ENCODE measurements around the gene MUC13. TPM values are rescaled to one million over a fixed set of nuclear protein-coding genes. Genes with fewer than 3 reads are reported as not detected.
"Not testable (repeated sequence)": the region's sequence is repeated elsewhere in the genome, so short reads cannot be mapped to it uniquely, and the experiment has no call there.

The MUC13 gene
- total and polyA plus RNA-seq, 5 experiments from 2014 or later: not detected

DNA sequence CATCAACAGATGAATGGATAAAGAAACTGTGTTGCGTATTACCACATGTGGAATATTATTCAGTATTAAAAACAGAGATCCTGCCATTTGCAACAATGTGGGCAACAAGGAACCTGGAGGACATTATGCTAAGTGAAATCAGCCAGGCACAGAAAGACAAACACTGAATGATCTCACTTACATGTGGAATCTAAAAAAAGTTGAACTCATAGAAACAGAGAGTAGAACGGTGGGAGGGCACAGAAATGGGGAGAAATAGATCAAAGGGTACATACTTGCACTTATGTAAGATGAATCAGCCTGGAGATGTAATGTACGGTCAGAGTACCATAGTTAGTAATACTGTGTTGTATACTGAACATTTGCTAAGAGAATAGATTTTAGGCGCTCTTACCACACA lies 29.8 kb upstream of the MUC13 start:
- H3K36me3 Mint-ChIP-seq: peaks cover 0 to 11% (median 4%) of the 10 kb centered on the region in 3 donors
- H3K9me3 Mint-ChIP-seq: no peaks in the 10 kb centered on the region
- POLR2A ChIA-PET: no interaction called here
- H3K27me3 Mint-ChIP-seq: no peaks in the 10 kb centered on the region
- H3K4me1 Mint-ChIP-seq: peaks cover 0 to 2% (median under 1%) of the 10 kb centered on the region in 4 donors
- H3K27ac Mint-ChIP-seq: no peak overlapping the region
- H3K4me3 Mint-ChIP-seq: no peak overlapping the region
- ATAC-seq: no peak
- no peak for DNase-seq

DNA sequence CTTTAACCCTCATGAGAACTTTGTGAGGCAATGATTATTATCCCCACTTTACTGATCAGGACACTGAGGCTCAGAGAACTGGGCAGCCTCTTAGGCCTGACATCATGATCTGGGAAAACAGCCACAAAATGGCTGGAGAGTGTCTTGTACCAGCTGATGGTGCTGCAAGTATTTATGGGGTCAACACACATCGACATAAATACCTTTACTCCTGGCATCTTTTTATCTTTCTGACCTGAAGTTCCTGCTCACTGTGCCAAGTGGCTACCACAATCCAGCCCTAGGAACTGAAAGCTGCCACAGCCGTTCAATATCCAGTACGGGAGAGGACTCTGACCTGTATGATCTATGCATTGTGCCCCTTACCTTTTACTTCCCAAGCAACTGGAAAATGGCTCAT lies 29.2 kb upstream of the MUC13 start:
- no peak overlapping the region for H3K27ac Mint-ChIP-seq
- ATAC-seq (no peak), DNase-seq (no peak)
- no peak overlapping the region for H3K4me3 Mint-ChIP-seq
- POLR2A ChIA-PET: no interaction called here
- H3K36me3 Mint-ChIP-seq: peaks cover 0 to 5% (median 3%) of the 10 kb centered on the region in 3 donors
- H3K4me1 Mint-ChIP-seq: peaks cover 0 to 2% (median under 1%) of the 10 kb centered on the region in 4 donors
- no peaks in the 10 kb centered on the region for H3K9me3 Mint-ChIP-seq
- H3K27me3 Mint-ChIP-seq: no peaks in the 10 kb centered on the region

DNA sequence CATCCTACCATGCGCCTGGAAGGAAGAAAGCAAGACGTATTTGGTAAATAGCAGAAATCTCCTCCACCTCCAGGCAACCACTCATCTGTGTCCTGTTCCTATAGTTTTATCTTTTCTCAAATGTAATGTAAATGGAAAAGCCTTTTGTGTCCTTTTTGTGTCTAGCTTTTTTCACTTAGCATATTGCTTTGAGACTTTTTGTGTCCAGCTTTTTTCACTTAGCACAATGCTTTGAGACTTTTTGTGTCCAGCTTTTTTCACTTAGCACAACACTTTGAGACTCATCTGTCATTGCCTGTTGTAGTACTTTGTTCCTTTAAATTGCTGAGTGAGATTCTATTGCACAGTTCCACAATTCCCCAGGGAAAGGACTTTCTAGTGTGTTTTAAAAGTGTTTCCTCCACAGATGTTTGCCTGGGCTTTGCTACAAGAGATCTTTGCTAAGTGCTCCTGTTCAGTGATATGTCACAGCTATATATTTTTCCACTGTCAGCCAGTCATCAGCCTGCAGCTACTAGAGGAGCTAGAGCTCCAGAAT lies 27.9 kb upstream of the MUC13 start:
- DNase-seq (no peak), ATAC-seq (no peak)
- POLR2A ChIA-PET: no interaction called here
- no peaks in the 10 kb centered on the region for H3K9me3 Mint-ChIP-seq
- H3K27ac Mint-ChIP-seq: no peak overlapping the region
- H3K27me3 Mint-ChIP-seq: no peaks in the 10 kb centered on the region
- H3K4me1 Mint-ChIP-seq: peaks cover 0 to 2% (median under 1%) of the 10 kb centered on the region in 4 donors
- no peak overlapping the region for H3K4me3 Mint-ChIP-seq
- no peaks in the 10 kb centered on the region for H3K36me3 Mint-ChIP-seq

DNA sequence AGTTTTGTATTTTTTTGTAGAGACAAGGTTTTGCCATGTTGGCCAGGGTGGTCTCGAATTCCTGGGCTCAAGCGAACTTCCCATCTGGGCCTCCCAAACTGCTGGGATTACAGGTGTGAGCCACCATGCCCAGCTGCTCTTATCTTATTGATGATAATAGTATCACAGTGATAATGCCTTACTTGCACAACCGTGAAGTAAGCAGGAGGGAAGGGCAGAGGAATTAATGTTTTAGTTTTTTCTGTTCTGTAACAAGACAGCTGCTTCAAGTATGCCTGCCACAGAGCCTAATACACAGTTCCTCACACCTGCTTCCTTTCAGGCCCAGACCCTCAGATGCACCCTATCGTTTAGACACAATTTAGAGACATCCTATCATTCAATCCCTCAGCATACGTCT lies 26.1 kb upstream of the MUC13 start:
- Mint-ChIP-seq H3K4me1 (peaks cover 0 to 1% (median 0%) of the 10 kb centered on the region in 4 donors), H3K27ac (no peak overlapping the region), H3K27me3 (peaks cover 0 to 5% (median 3%) of the 10 kb centered on the region in 5 donors), H3K36me3 (peaks cover 0 to 2% (median 0%) of the 10 kb centered on the region in 3 donors), H3K4me3 (no peak overlapping the region), H3K9me3 (peaks cover 0 to 4% (median 0%) of the 10 kb centered on the region in 9 donors)
- ATAC-seq: no peak
- no peak for DNase-seq
- POLR2A ChIA-PET: no interaction called here

DNA sequence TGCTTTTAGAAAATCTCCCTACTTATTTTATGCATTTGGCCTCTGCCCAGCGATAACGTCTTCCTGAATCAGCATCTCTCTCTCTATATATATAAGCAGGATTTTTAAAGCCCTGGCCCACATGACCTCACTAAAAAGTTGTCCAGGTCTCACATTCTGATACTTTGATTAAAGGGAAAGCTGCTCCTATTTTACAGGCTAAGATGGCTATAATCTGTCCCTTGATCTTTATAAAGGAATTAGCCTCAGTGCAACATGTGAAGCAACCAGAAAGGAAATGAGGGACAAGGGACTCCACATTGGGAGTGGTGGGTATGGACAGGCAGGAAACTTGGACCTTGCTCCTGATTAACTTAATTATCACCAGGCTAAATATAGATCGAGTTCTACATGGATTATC lies 25.6 kb upstream of the MUC13 start:
- no peak overlapping the region for H3K4me3 Mint-ChIP-seq
- H3K36me3 Mint-ChIP-seq: peaks cover 0 to 2% (median 0%) of the 10 kb centered on the region in 3 donors
- peaks cover 0 to 5% (median 0%) of the 10 kb centered on the region in 9 donors for H3K9me3 Mint-ChIP-seq
- H3K27ac Mint-ChIP-seq: no peak overlapping the region
- POLR2A ChIA-PET: no interaction called here
- ATAC-seq (no peak), DNase-seq (no peak)
- H3K27me3 Mint-ChIP-seq: peaks cover 0 to 5% (median 3%) of the 10 kb centered on the region in 5 donors
- peaks cover 0 to 1% (median 0%) of the 10 kb centered on the region in 4 donors for H3K4me1 Mint-ChIP-seq

DNA sequence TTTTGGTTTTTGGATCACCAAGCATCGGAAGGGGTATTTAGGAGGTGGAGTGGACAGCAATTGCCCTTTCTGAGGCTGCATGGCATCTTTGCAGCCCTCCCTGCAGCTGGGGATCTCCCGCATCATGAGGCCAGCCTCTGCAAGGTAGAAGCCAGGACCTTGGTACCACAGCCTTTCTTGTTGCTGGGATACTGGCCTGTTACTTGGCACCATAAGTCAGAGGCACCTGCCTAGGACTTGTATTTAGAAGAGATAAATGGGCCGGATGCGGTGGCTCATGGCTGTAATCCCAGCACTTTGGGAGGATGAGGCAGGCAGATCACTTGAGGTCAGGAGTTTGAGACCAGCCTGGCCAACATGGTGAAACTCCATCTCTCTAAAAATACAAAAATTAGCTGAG lies 23.4 kb upstream of the MUC13 start:
- ATAC-seq, H3K9me3 Mint-ChIP-seq, POLR2A ChIA-PET, H3K36me3 Mint-ChIP-seq, DNase-seq, H3K27ac Mint-ChIP-seq, H3K27me3 Mint-ChIP-seq, H3K4me1 Mint-ChIP-seq, H3K4me3 Mint-ChIP-seq: not testable (repeated sequence)

DNA sequence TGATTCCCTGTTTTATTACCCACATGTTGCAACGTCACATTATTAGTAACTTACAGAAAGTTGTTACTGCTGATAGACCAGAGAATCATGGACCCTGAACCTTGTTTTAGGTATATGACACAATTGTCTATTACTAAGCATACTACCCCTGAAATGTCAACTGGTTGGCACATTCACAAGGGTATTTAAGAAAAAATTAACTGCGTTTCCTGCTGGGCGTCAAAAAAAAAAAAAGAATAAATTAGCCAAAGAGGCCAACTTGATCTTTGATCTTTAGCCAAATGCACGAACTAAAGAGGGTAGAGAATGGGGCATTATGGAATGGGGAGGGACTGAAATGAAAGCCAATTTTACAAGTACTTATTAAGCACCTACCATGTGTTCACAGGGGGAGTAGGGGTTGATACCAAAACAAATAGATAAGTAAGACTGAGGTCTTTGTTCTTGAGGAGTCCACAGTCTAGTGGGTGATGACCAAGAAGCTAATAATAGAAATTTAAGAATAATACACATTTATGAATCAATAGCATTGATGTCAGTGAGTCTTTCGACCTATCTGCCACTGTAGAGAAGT lies 17.8 kb upstream of the MUC13 start:
- DNase-seq (no peak), ATAC-seq (no peak)
- Mint-ChIP-seq H3K27me3 (peaks cover 0 to 5% (median 3%) of the 10 kb centered on the region in 5 donors), H3K4me3 (no peak overlapping the region), H3K9me3 (peaks cover 0 to 6% (median 0%) of the 10 kb centered on the region in 9 donors), H3K36me3 (peaks cover 0 to 2% (median 0%) of the 10 kb centered on the region in 3 donors), H3K27ac (no peak overlapping the region), H3K4me1 (no peaks in the 10 kb centered on the region)
- POLR2A ChIA-PET: no interaction called here

DNA sequence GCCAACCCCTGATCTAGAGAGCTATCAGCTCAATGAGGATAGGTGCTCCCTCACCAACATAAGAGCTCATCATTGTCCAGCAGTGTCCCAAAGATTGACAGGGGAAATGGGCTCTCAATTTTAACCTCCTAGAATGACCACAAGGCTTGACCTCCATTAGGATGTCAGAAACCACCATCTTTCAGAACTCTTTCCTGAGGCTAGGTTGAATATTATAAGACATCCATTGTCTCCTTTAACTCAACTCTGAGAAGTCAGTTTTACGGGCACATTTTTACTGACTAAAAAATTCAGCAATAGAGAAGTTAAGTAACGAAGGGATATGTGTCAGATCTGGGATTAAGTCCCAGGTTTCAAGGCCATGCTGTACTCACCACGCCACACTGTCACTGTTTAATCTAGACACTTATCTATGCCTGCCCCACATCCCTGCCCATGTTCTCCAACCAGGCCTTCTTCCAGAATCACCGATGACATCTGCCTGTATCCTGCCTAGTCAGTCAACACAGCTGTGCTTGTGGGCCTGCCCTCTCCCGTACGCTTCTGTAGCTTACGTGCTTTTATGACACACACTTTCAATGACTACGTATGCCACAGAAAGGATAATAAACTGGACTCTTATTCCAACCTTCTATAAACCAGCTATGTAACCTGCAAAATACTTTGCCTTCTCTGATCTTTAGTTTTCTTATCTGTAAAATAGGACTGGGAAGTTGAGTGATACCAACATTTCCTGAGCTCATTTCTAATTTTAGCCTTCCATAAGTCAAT lies 17.1 kb upstream of the MUC13 start:
- H3K9me3 Mint-ChIP-seq: peaks cover 0 to 4% (median 0%) of the 10 kb centered on the region in 9 donors
- POLR2A ChIA-PET: no interaction called here
- H3K4me1 Mint-ChIP-seq: no peaks in the 10 kb centered on the region
- H3K27ac Mint-ChIP-seq: no peak overlapping the region
- peaks cover 0 to 2% (median 0%) of the 10 kb centered on the region in 5 donors for H3K27me3 Mint-ChIP-seq
- DNase-seq: no peak
- no peak overlapping the region for H3K4me3 Mint-ChIP-seq
- ATAC-seq: no peak
- H3K36me3 Mint-ChIP-seq: peaks cover 0 to 2% (median 0%) of the 10 kb centered on the region in 3 donors

DNA sequence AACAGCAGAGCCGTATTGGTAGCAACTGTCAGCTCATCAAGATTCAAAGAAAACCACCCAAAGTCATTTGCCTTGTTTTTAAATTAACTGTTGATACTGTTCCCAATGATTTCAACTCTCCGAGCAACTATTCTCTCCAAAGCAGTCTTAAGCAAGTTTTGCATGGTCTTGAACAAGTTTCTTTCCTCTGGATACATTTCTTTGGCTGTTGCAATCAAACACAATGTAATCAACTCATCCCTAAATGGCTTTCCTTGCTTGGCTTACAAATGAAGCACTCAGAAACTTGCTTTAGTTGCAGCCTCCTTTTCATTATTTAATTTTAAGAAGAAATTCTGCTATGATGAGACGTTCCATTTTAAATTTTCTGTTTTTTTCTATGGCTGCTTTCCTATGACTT lies 15.5 kb upstream of the MUC13 start:
- DNase-seq (no peak), ATAC-seq (no peak)
- peaks cover 0 to 2% (median 0%) of the 10 kb centered on the region in 4 donors for H3K4me1 Mint-ChIP-seq
- H3K27me3 Mint-ChIP-seq: peaks cover 0 to 2% (median 0%) of the 10 kb centered on the region in 5 donors
- H3K9me3 Mint-ChIP-seq: peaks cover 0 to under 1% (median 0%) of the 10 kb centered on the region in 9 donors
- no peak overlapping the region for H3K4me3 Mint-ChIP-seq
- H3K27ac Mint-ChIP-seq: no peak overlapping the region
- no peaks in the 10 kb centered on the region for H3K36me3 Mint-ChIP-seq
- POLR2A ChIA-PET: no interaction called here

DNA sequence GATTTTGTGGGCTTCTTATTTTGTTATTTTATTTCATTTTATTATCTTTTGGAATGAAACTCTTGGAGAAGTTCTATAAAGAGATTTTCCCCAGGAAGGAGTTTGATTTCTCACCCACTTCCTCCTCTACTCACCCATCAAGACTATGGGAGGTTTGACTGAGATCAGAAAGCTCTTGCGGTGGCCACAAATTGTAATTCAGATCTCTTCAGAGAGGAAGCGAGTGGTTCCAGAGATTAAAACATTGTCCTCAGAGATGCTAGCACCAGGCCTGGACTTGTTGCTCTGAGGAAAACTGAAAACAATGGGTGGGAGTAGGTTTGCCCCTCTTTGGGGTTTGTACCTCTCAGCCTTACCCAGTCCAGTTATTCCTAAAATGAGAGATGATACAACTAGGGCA lies 8.1 kb upstream of the MUC13 start:
- Mint-ChIP-seq H3K4me1 (peaks cover 0 to 2% (median 0%) of the 10 kb centered on the region in 4 donors), H3K27me3 (peaks cover 0 to 19% (median 0%) of the 10 kb centered on the region in 5 donors), H3K9me3 (no peaks in the 10 kb centered on the region), H3K36me3 (no peaks in the 10 kb centered on the region), H3K4me3 (no peak overlapping the region), H3K27ac (no peak overlapping the region)
- no peak for DNase-seq
- POLR2A ChIA-PET: no interaction called here
- ATAC-seq: no peak

DNA sequence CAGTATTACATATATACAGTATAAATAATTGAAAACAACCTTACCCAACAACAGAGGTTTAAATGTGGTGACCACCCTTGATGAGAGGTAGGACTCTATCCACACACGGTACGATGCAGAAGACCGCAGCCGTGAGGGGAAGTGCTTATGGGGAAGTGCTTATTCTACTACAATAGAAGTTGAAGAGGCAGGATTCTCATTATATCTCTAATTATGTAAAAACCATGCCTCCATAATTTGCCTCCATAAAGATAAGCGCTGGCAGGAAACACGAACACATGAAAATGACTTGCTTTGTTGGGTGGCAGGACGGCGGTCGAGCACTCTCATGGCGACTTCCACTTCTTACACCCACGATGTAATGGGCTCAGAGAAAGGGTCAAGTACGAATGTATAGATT lies 7.2 kb upstream of the MUC13 start:
- Mint-ChIP-seq H3K4me3 (no peak overlapping the region), H3K27ac (no peak overlapping the region), H3K9me3 (peaks cover 0 to 3% (median 0%) of the 10 kb centered on the region in 9 donors), H3K4me1 (peaks cover 0 to 2% (median 0%) of the 10 kb centered on the region in 4 donors), H3K27me3 (peaks cover 0 to 19% (median 3%) of the 10 kb centered on the region in 5 donors), H3K36me3 (peaks cover 0 to 2% (median 0%) of the 10 kb centered on the region in 3 donors)
- POLR2A ChIA-PET: no interaction called here
- DNase-seq: no peak
- no peak for ATAC-seq

DNA sequence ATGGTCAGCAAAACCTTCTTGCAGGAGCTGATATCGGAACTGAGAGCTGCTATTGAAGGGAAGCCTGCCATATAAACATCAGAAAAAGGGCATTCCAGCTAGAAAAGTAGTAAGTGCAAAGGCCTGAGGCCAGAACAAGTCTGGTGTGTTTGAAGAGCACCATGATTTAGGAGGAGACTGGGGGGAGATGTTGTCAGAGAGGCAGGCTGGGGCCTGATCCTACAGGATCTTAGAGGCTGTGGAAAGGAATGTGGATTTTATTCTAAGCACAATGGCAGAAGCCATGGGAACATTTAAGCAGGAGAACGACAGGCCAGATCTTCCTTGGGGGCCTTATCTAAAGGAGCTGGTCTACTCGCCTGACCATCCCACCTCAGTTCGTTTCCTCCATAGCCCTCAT lies 5.1 kb upstream of the MUC13 start:
- Mint-ChIP-seq H3K9me3 (peaks cover 0 to 3% (median 0%) of the 10 kb centered on the region in 9 donors), H3K4me1 (no peaks in the 10 kb centered on the region), H3K36me3 (peaks cover 0 to 2% (median 0%) of the 10 kb centered on the region in 3 donors), H3K27ac (no peak overlapping the region), H3K27me3 (peaks cover 3 to 15% (median 5%) of the 10 kb centered on the region in 5 donors), H3K4me3 (no peak overlapping the region)
- POLR2A ChIA-PET: no interaction called here
- DNase-seq (no peak), ATAC-seq (no peak)

DNA sequence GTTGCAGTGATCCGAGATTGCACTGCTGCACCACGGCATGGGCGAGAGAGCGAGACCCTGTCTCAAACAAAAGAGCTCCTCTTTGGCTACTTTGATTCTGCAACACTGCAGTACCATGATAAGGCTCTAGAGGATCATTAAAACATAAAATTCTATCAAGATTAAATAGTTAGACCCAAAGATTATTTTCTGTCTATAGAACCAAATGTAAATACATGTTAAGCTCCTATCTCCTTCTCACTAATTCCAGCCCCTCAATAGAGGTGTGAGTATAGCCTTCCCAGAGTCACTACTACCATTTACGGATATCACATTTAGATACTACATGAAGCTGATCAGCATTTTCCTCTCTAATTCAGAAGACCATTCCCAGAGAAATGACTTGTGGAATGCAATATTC lies 4.3 kb upstream of the MUC13 start:
- Mint-ChIP-seq H3K9me3 (peaks cover 0 to 3% (median 0%) of the 10 kb centered on the region in 9 donors), H3K4me3 (no peak overlapping the region), H3K27me3 (peaks cover 3 to 15% (median 5%) of the 10 kb centered on the region in 5 donors), H3K27ac (no peak overlapping the region), H3K4me1 (no peaks in the 10 kb centered on the region), H3K36me3 (peaks cover 0 to 2% (median 0%) of the 10 kb centered on the region in 3 donors)
- DNase-seq (no peak), ATAC-seq (no peak)
- POLR2A ChIA-PET: no interaction called here

Data from naive thymus-derived CD8-positive, alpha-beta T cell (primary cell).